Adipocyte (in vitro differentiated cells): ENCODE measurements around the gene CST9L.

Experiments
- DNase-seq: peaks from one replicate; pipeline ENCODE4 v3.0.0-alpha.2; 2015; ENCODE audit warnings: low read depth
- H3K27me3 ChIP-seq: replicated peaks from 2 replicates; pipeline ENCODE4 v1.7.0; 2013; ENCODE audit warnings: mild to moderate bottlenecking, low read length, moderate library complexity; ENCODE audit not compliant: control insufficient read depth, insufficient read depth
- H3K36me3 ChIP-seq: 2 replicates; pipeline ENCODE4 v1.7.0; 2013; ENCODE audit warnings: low read length, mild to moderate bottlenecking, moderate library complexity; ENCODE audit not compliant: control insufficient read depth, insufficient read depth, severe bottlenecking
- H3K4me1 ChIP-seq: 2 replicates; pipeline ENCODE4 v1.7.0; 2013; ENCODE audit warnings: mild to moderate bottlenecking, low read length, moderate library complexity; ENCODE audit not compliant: control insufficient read depth, insufficient read depth
- H3K4me3 ChIP-seq: 2 replicates; pipeline ENCODE4 v1.7.0; 2013; ENCODE audit warnings: mild to moderate bottlenecking, low read length, moderate library complexity
- H3K9ac ChIP-seq: 2 replicates; pipeline ENCODE4 v1.7.0; 2013; ENCODE audit warnings: mild to moderate bottlenecking, low read length, moderate library complexity
- H3K9me3 ChIP-seq: 2 replicates; pipeline ENCODE4 v1.7.0; 2013; ENCODE audit warnings: mild to moderate bottlenecking, low read length, moderate library complexity; ENCODE audit not compliant: control insufficient read depth

The CST9L gene

DNA sequence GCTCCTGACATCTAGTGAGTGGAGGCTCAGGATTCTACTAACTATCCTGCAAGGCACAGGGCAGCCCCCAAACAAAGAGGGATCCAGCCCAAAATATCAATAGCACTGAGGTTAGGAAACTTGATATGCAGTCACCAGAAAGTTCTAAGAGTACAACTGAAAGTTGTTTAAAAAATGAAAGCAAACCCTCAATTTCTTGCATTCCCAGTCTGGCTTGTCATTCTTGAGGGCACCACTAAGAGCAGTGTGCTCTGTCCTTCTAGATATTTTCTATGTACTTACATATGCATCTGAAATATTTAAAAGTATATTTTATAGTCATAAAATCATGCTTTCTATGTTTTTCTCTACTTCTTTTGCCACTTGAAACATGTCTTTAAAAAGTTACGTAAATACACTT, 41.4 kb downstream of the CST9L start:
- no peak for DNase-seq
- Histone ChIP-seq H3K36me3 (no peaks in the 10 kb centered on the region), H3K27me3 (peaks cover 2% of the 10 kb centered on the region), H3K9me3 (peaks cover 27% of the 10 kb centered on the region), H3K9ac (no peak overlapping the region), H3K4me3 (no peak overlapping the region), H3K4me1 (no peaks in the 10 kb centered on the region)

DNA sequence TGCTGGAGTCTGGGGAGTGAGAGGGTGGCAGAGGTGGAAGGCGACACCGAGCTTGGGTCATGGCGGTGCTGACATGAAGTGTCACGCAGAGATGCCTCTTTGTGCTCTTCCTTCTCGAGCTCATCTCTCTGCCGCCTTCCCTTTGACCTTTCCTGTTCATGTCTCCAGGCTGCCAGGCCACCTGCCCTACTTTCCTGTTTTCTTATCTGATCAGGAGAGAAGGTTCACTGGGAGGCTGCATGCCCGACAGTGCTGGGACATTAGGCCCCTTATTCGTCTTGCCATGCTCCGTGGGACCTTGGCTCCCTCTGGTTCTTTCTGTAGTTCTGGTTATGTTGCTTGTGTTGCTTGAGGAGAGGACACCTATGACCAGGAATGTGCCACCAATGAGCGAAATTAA, 44.1 kb downstream of the CST9L start:
- no peak for DNase-seq
- H3K9ac ChIP-seq: no peak overlapping the region
- H3K4me1 ChIP-seq: no peaks in the 10 kb centered on the region
- H3K36me3 ChIP-seq: no peaks in the 10 kb centered on the region
- H3K27me3 ChIP-seq: peaks cover 4% of the 10 kb centered on the region
- H3K4me3 ChIP-seq: no peak overlapping the region
- peaks cover 16% of the 10 kb centered on the region for H3K9me3 ChIP-seq

GRCh38 chr20:23520185-23520584, 48.1 kb downstream of the CST9L start:
- Histone ChIP-seq H3K27me3 (peaks cover 7% of the 10 kb centered on the region), H3K4me1 (no peaks in the 10 kb centered on the region), H3K9me3 (no peaks in the 10 kb centered on the region), H3K9ac (no peak overlapping the region), H3K4me3 (no peak overlapping the region), H3K36me3 (no peaks in the 10 kb centered on the region)
- no peak for DNase-seq

- H3K4me3 ChIP-seq: no peak overlapping the region
- no peak for DNase-seq
- peaks cover 7% of the 10 kb centered on the region for H3K27me3 ChIP-seq
- no peaks in the 10 kb centered on the region for H3K4me1 ChIP-seq
- H3K9ac ChIP-seq: no peak overlapping the region
- no peaks in the 10 kb centered on the region for H3K36me3 ChIP-seq
- H3K9me3 ChIP-seq: no peaks in the 10 kb centered on the region
Measured at GRCh38 chr20:23519556-23519955, 48.7 kb downstream of the CST9L start.

DNA sequence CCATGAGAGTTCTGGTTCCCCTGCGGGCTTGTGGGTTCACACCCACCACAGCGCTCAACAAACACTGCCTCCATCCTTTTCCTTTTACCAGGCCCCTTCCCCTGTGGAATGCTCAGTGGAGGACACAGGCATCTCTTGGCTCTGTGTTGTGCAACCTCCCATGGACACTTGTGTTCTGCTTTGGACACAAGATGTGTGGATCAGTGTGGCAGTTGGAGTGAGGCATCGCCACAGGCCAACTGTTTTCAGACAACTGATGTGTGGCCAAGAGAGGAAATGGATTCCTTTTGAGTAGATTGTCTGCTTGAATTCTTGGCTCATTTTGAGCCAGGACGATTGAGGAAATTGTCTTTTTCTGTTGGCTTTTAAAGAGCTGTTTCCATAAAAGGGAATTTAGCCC, 50.6 kb downstream of the CST9L start:
- H3K9ac ChIP-seq: no peak overlapping the region
- no peak for DNase-seq
- H3K9me3 ChIP-seq: no peaks in the 10 kb centered on the region
- H3K4me3 ChIP-seq: no peak overlapping the region
- no peaks in the 10 kb centered on the region for H3K36me3 ChIP-seq
- peaks cover 7% of the 10 kb centered on the region for H3K27me3 ChIP-seq
- H3K4me1 ChIP-seq: no peaks in the 10 kb centered on the region

GRCh38 chr20:23515250-23515939, 52.9 kb downstream of the CST9L start:
- no peak overlapping the region for H3K4me3 ChIP-seq
- H3K9ac ChIP-seq: no peak overlapping the region
- H3K4me1 ChIP-seq: no peaks in the 10 kb centered on the region
- no peaks in the 10 kb centered on the region for H3K36me3 ChIP-seq
- DNase-seq: peak; percentile 88
- no peaks in the 10 kb centered on the region for H3K9me3 ChIP-seq
- H3K27me3 ChIP-seq: peaks cover 8% of the 10 kb centered on the region

- Histone ChIP-seq H3K36me3 (no peaks in the 10 kb centered on the region), H3K9me3 (no peaks in the 10 kb centered on the region), H3K4me1 (no peaks in the 10 kb centered on the region), H3K9ac (no peak overlapping the region), H3K4me3 (no peak overlapping the region), H3K27me3 (peaks cover 8% of the 10 kb centered on the region)
- DNase-seq: no peak
Measured at GRCh38 chr20:23514848-23515247, 53.4 kb downstream of the CST9L start.
